Endodermal cell (in vitro differentiated cells): ENCODE data around the gene TM4SF5. TPM values are rescaled to one million over a fixed set of nuclear protein-coding genes. Genes with fewer than 3 reads are reported as not detected.

Experiments used
- DNase-seq: peaks from one replicate; pipeline ENCODE4 v3.0.0-alpha.2; 2017
- H3K27ac ChIP-seq: 2 replicates; pipeline ENCODE4 v1.5.1; 2013; ENCODE audit warnings: mild to moderate bottlenecking, low read depth, low read length, moderate library complexity
- H3K27me3 ChIP-seq: 2 replicates; pipeline ENCODE4 v1.6.1; 2013; ENCODE audit warnings: mild to moderate bottlenecking, low read length, moderate library complexity; ENCODE audit not compliant: insufficient read depth, control insufficient read depth, poor library complexity, severe bottlenecking
- H3K36me3 ChIP-seq: 2 replicates; pipeline ENCODE4 v1.7.0; 2013; ENCODE audit warnings: mild to moderate bottlenecking, low read length, moderate library complexity; ENCODE audit not compliant: control insufficient read depth, insufficient read depth
- H3K4me1 ChIP-seq: one replicate; pipeline ENCODE4 v1.7.0; 2013; ENCODE audit warnings: low read length; ENCODE audit not compliant: control insufficient read depth, insufficient read depth
- H3K4me3 ChIP-seq: 2 replicates; pipeline ENCODE4 v1.5.1; 2013; ENCODE audit warnings: mild to moderate bottlenecking, low read length, moderate library complexity
- H3K9ac ChIP-seq: 2 replicates; pipeline ENCODE4 v1.6.1; 2013; ENCODE audit warnings: mild to moderate bottlenecking, low read length, moderate library complexity; ENCODE audit not compliant: poor library complexity, severe bottlenecking; ENCODE audit errors: extremely low read depth
- H3K9me3 ChIP-seq: 2 replicates; pipeline ENCODE4 v1.6.1; 2013; ENCODE audit warnings: mild to moderate bottlenecking, low read length, moderate library complexity; ENCODE audit not compliant: control insufficient read depth
- H3K27ac Mint-ChIP-seq: 2 replicates; pipeline ENCODE4 v1.8.0; 2020; ENCODE audit warnings: mixed read lengths
- H3K27me3 Mint-ChIP-seq: 2 replicates; pipeline ENCODE4 v1.8.0; 2021; ENCODE audit warnings: mild to moderate bottlenecking, mixed read lengths; ENCODE audit not compliant: insufficient read depth
- H3K36me3 Mint-ChIP-seq: 2 replicates; pipeline ENCODE4 v1.8.0; 2020; ENCODE audit warnings: low read depth, mixed read lengths
- H3K4me1 Mint-ChIP-seq: 2 replicates; pipeline ENCODE4 v1.8.0; 2020; ENCODE audit warnings: mixed read lengths
- H3K4me3 Mint-ChIP-seq: 2 replicates; pipeline ENCODE4 v1.8.0; 2020; ENCODE audit warnings: mild to moderate bottlenecking, moderate library complexity, mixed read lengths
- H3K9me3 Mint-ChIP-seq: 2 replicates; pipeline ENCODE4 v1.8.0; 2020; ENCODE audit warnings: mild to moderate bottlenecking, mixed read lengths
- WGBS, 2 experiments: methylation state at CpG; one replicate each; pipeline versions ENCODE4 v1.1.5 to v1.1.7; 2013; ENCODE audit warnings: missing lambda C conversion rate in 2 of 2, mixed read lengths in 1 of 2; ENCODE audit not compliant: insufficient coverage in 1 of 2, insufficient read length in 1 of 2; 5-methylcytosine and 5-hydroxymethylcytosine counted together
- total RNA-seq, 2 donors: library from RNA; stranded (reverse); fragmentation: NEBNext Ultra II Directional in 1 of 2; extraction: Animal tissue kit (Norgen Biotek cat#: 25700) in 1 of 2; gene quantifications; 2 replicates in 1 of 2; 3 replicates in 1 of 2; pipeline ENCODE4 v1.2.1, GENCODE V29; 2021
- TF ChIP-seq, protein P1 (sequence below): fragments of 200-600 bp; sonication (generic); conservative IDR thresholded peaks from 2 replicates; pipeline ENCODE4 v1.5.0; 2021; ENCODE audit warnings: antibody characterized with exemption, mild to moderate bottlenecking

TM4SF5 gene
- total RNA-seq, 2 donors from 2014 or later = not detected

DNA sequence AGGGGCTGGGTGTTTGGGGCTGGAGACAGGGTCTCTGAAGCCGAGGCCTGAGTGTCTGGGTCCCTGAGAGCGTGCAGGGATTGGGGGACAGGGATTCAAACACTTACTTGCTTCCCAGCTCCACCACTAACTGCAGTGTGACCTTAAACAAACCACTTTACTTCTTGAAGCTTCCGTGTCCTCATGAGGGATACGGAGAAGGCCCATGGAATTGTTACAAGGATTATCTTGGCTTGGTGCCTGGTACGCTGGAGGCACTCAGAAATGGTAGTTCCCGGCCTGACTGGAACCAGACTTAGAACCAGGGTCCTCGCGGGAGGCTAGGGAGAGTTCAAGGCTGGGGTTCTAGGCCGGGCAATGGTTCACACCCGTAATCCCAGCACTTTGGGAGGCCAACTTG, 29.1 kb upstream of the TM4SF5 start:
- Histone ChIP-seq H3K27me3 (peaks cover 89% of the 10 kb centered on the region), H3K9ac (no peak overlapping the region), H3K36me3 (no peaks in the 10 kb centered on the region), H3K27ac (no peak overlapping the region), H3K9me3 (no peaks in the 10 kb centered on the region), H3K4me1 (peaks cover 5% of the 10 kb centered on the region), H3K4me3 (no peak overlapping the region)
- H3K27me3 Mint-ChIP-seq = peaks cover 79% of the 10 kb centered on the region
- no peak overlapping the region for H3K4me3 Mint-ChIP-seq
- no peaks in the 10 kb centered on the region for H3K36me3 Mint-ChIP-seq
- no peak for DNase-seq
- TF ChIP-seq, protein P1, sequence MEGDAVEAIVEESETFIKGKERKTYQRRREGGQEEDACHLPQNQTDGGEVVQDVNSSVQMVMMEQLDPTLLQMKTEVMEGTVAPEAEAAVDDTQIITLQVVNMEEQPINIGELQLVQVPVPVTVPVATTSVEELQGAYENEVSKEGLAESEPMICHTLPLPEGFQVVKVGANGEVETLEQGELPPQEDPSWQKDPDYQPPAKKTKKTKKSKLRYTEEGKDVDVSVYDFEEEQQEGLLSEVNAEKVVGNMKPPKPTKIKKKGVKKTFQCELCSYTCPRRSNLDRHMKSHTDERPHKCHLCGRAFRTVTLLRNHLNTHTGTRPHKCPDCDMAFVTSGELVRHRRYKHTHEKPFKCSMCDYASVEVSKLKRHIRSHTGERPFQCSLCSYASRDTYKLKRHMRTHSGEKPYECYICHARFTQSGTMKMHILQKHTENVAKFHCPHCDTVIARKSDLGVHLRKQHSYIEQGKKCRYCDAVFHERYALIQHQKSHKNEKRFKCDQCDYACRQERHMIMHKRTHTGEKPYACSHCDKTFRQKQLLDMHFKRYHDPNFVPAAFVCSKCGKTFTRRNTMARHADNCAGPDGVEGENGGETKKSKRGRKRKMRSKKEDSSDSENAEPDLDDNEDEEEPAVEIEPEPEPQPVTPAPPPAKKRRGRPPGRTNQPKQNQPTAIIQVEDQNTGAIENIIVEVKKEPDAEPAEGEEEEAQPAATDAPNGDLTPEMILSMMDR = no peak
- no peak overlapping the region for H3K27ac Mint-ChIP-seq
- 93 to 94% methylated on average over 8 to 10 of the region's 10 CpGs for WGBS, 2 experiments
- H3K9me3 Mint-ChIP-seq = no peaks in the 10 kb centered on the region
- H3K4me1 Mint-ChIP-seq = peaks cover 11% of the 10 kb centered on the region

DNA sequence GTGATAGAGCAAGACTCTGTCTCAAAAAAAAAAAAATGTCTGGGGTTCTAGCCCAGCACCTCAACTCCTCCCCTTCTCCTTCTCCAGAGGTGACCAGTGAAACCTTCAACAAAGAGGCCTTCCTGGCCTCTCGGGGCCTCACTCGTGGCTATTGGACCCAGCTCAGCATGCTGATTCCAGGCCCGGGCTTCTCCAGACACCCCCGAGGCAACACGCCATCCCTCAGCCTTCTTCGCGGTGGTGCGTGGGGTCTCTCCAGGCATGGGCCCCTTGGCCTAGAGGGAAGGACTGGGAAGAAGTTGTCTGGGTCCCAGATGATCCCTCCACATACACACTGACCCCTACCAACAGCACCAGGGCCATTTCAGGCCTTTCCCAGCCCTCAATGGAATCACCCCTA, 28.5 kb upstream of the TM4SF5 start:
- H3K36me3 ChIP-seq = no peaks in the 10 kb centered on the region
- H3K36me3 Mint-ChIP-seq = no peaks in the 10 kb centered on the region
- no peak overlapping the region for H3K4me3 Mint-ChIP-seq
- no peak for DNase-seq
- H3K4me1 Mint-ChIP-seq = peaks cover 10% of the 10 kb centered on the region
- H3K9me3 Mint-ChIP-seq = no peaks in the 10 kb centered on the region
- H3K9me3 ChIP-seq = no peaks in the 10 kb centered on the region
- no peak overlapping the region for H3K27ac Mint-ChIP-seq
- TF ChIP-seq, protein P1 = no peak
- H3K4me3 ChIP-seq = no peak overlapping the region
- no peak overlapping the region for H3K9ac ChIP-seq
- H3K4me1 ChIP-seq = peaks cover 5% of the 10 kb centered on the region
- peaks cover 77% of the 10 kb centered on the region for H3K27me3 Mint-ChIP-seq
- WGBS, 2 experiments = 80 to 93% methylated on average over 1 to 8 of the region's 8 CpGs
- H3K27me3 ChIP-seq = peaks cover 83% of the 10 kb centered on the region
- H3K27ac ChIP-seq = no peak overlapping the region

DNA sequence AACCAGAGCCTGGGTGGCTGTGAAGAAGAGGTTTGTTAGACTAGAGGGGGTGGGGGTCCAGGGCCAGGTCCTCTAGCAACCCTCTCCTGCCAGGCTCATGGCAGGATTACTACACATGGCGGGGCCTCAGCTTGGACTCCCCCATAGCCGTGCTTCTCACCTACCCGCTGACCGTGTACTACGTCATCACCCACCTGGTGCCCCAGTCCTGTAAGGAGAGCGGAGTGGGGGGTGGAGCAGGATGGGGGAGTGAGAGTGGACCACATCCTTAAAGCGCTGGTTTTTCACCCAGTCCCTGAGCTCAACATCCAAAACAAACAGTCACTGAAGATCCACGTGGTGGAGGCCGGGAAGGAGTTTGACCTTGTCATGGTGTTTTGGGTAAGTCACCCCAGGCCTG, 27.8 kb upstream of the TM4SF5 start:
- H3K27me3 ChIP-seq = peaks cover 76% of the 10 kb centered on the region
- H3K9me3 ChIP-seq = no peaks in the 10 kb centered on the region
- WGBS, 2 experiments = 91 to 100% methylated on average over 1 to 9 of the region's 9 CpGs
- peaks cover 3% of the 10 kb centered on the region for H3K4me1 ChIP-seq
- DNase-seq = no peak
- no peaks in the 10 kb centered on the region for H3K36me3 Mint-ChIP-seq
- no peaks in the 10 kb centered on the region for H3K36me3 ChIP-seq
- H3K4me1 Mint-ChIP-seq = peaks cover 3% of the 10 kb centered on the region
- peaks cover 70% of the 10 kb centered on the region for H3K27me3 Mint-ChIP-seq
- no peak overlapping the region for H3K4me3 ChIP-seq
- no peak overlapping the region for H3K4me3 Mint-ChIP-seq
- TF ChIP-seq, protein P1 = no peak
- no peaks in the 10 kb centered on the region for H3K9me3 Mint-ChIP-seq
- no peak overlapping the region for H3K9ac ChIP-seq
- no peak overlapping the region for H3K27ac ChIP-seq
- H3K27ac Mint-ChIP-seq = no peak overlapping the region
